ENCODE results near the gene DUSP16.

DNA sequence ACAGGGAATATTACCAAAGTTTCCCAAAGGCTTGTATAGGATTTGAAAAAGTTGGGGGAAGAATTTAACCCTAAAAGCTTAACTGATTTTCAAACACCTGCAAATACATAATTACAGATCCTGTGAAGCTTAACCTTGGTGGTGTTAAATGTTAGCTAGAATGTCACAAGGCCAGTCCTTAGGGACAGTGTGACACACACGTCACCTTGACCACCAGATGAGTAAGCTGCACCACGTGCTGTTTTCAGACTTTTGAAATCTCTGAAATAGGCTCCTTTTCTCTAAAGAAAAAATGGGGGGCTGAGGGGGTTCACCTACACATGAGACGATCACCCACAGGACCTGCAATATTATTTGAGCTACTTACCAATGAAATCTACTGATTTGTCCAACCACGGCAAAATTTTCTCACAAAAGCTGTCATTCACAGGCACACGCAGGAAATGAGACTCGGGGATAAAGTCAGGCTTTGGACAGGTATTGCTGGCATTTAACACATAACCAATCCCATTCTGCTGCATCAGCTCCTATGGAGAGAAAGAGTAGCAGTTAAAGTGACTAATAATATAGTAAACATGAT, 75.9 kb downstream of the DUSP16 start:
- TF ChIP-seq POLR2A (IDR thresholded peaks at IDR 0.05; ENCODE audit: low read depth, low read length) (no peak), TAF1 (IDR thresholded peaks at IDR 0.05; ENCODE audit: low read depth, low read length) (no peak)
